Activated CD4-positive, alpha-beta T cell treated with anti-CD3 and anti-CD28 coated beads, Interleukin-2, amount 10 ng/mL, durations not matched to agents 7 days and 5 days (primary cell): ENCODE data around the gene FERMT3. TPM values are rescaled to one million over a fixed set of nuclear protein-coding genes. Genes with fewer than 3 reads are reported as not detected.
"Not testable (repeated sequence)": the region's sequence is repeated elsewhere in the genome, so short reads cannot be mapped to it uniquely, and the experiment has no call there.

ENCODE experiments used
- CTCF ChIA-PET: fragments of 350-600 bp; sonication (Branson Sonifier 250); formaldehyde crosslinking; loops from one replicate; lab custom pipeline; 2021; ENCODE audit warnings: antibody characterized with exemption; lab: Charles Lee
- POLR2A ChIA-PET: fragments of 350-600 bp; sonication (Branson Sonifier 250); formaldehyde crosslinking; loops from one replicate; lab custom pipeline; 2021; ENCODE audit warnings: antibody characterized with exemption; lab: Charles Lee
- DNase-seq: peaks from one replicate; pipeline ENCODE4 v3.0.0-alpha.2; 2020
- H3K27ac Mint-ChIP-seq: one replicate; pipeline ENCODE4 v1.8.0; 2021; ENCODE audit warnings: mild to moderate bottlenecking, moderate library complexity, mixed read lengths
- H3K27me3 Mint-ChIP-seq: one replicate; pipeline ENCODE4 v1.8.0; 2021; ENCODE audit warnings: mixed read lengths
- H3K36me3 Mint-ChIP-seq: one replicate; pipeline ENCODE4 v1.8.0; 2021; ENCODE audit warnings: low read depth, mixed read lengths
- H3K4me1 Mint-ChIP-seq: one replicate; pipeline ENCODE4 v1.8.0; 2021; ENCODE audit warnings: mixed read lengths
- H3K4me3 Mint-ChIP-seq: one replicate; pipeline ENCODE4 v1.8.0; 2021; ENCODE audit warnings: mild to moderate bottlenecking, moderate library complexity, mixed read lengths
- H3K9me3 Mint-ChIP-seq: one replicate; pipeline ENCODE4 v1.8.0; 2021; ENCODE audit warnings: mixed read lengths
- total RNA-seq, 2 experiments: library from RNA; stranded (reverse); gene quantifications; one replicate each; pipeline ENCODE4 v1.2.3, GENCODE V29; 2021

FERMT3 gene
- 100 to 1,000 TPM; 190 to 207 TPM for total RNA-seq

GRCh38 chr11:64206457-64207255 lies at the start of gene FERMT3:
Gene FERMT3, plus strand, starts transcription at chr11:64206721. Its CDS starts 644 bp downstream, at chr11:64207365.
- Mint-ChIP-seq H3K4me3 (peak within 1 kb of the TSS; percentile 89), H3K36me3 (peaks cover 64% of the 10 kb centered on the region), H3K9me3 (no peaks in the 10 kb centered on the region), H3K27ac (peak within 1 kb of the TSS; percentile 94), H3K4me1 (peaks cover 53% of the 10 kb centered on the region), H3K27me3 (no peaks in the 10 kb centered on the region)
- ChIA-PET POLR2A (interaction anchor here (0.9 to 1.2 kb wide), 3 partner anchors 18 to 111 kb away, joined by 3 to 8 read pairs (median 7); partner anchors contain the start of genes PRDX5 and TRMT112), CTCF (interaction anchor here (0.5 to 10.1 kb wide), 19 partner anchors 9 to 1651 kb away, joined by 3 to 141 read pairs (median 5); partner anchors contain the start of genes DNAJC4, ESRRA, MACROD1 and NUDT22)
- DNase-seq = peak; percentile 86

- Mint-ChIP-seq H3K4me3 (no peak overlapping the region), H3K27ac (no peak overlapping the region), H3K4me1 (peaks cover 2% of the 10 kb centered on the region), H3K9me3 (no peaks in the 10 kb centered on the region), H3K36me3 (no peaks in the 10 kb centered on the region), H3K27me3 (no peaks in the 10 kb centered on the region)
- ChIA-PET CTCF (no interaction called here), POLR2A (no interaction called here)
- no peak for DNase-seq
These were observed 48.7 kb upstream of the FERMT3 start for GRCh38 chr11:64157631-64158394.

GRCh38 chr11:64161037-64161436 lies 45.5 kb upstream of the FERMT3 start:
- CTCF ChIA-PET = no interaction called here
- H3K9me3 Mint-ChIP-seq = no peaks in the 10 kb centered on the region

GRCh38 chr11:64162769-64163168 lies 43.8 kb upstream of the FERMT3 start:
- DNase-seq, H3K4me3 Mint-ChIP-seq, POLR2A ChIA-PET, H3K27ac Mint-ChIP-seq, H3K27me3 Mint-ChIP-seq, H3K9me3 Mint-ChIP-seq, H3K36me3 Mint-ChIP-seq: not testable (repeated sequence)
- peaks cover 12% of the 10 kb centered on the region for H3K4me1 Mint-ChIP-seq
- CTCF ChIA-PET = interaction anchor here (0.6 to 1.6 kb wide), 5 partner anchors 10 to 313 kb away, joined by 3 to 9 read pairs (median 3); no protein-coding TSS in a partner anchor

More at GRCh38 chr11:64161037-64161436, 45.5 kb upstream of the FERMT3 start:
- H3K4me3 Mint-ChIP-seq = no peak overlapping the region
- POLR2A ChIA-PET = no interaction called here
- H3K36me3 Mint-ChIP-seq = no peaks in the 10 kb centered on the region
- no peak for DNase-seq
- no peak overlapping the region for H3K27ac Mint-ChIP-seq
- H3K27me3 Mint-ChIP-seq = no peaks in the 10 kb centered on the region
- peaks cover 8% of the 10 kb centered on the region for H3K4me1 Mint-ChIP-seq

GRCh38 chr11:64163951-64164350 lies 42.6 kb upstream of the FERMT3 start:
- CTCF ChIA-PET = interaction anchor here (0.6 to 1.4 kb wide), 2 partner anchors 10 to 36 kb away, joined by 3 read pairs; no protein-coding TSS in a partner anchor

GRCh38 chr11:64164392-64165312 lies 41.9 kb upstream of the FERMT3 start:
- Mint-ChIP-seq H3K36me3 (no peaks in the 10 kb centered on the region), H3K27ac (peak overlapping the region; percentile 78), H3K9me3 (no peaks in the 10 kb centered on the region), H3K27me3 (no peaks in the 10 kb centered on the region), H3K4me1 (peaks cover 13% of the 10 kb centered on the region), H3K4me3 (peak overlapping the region; percentile 90)
- CTCF ChIA-PET = interaction anchor here (0.6 to 1.4 kb wide), 3 partner anchors 11 to 43 kb away, joined by 3 read pairs; no protein-coding TSS in a partner anchor
- POLR2A ChIA-PET = no interaction called here
- no peak for DNase-seq

More at GRCh38 chr11:64163951-64164350, 42.6 kb upstream of the FERMT3 start:
- POLR2A ChIA-PET = no interaction called here
- no peak for DNase-seq
- Mint-ChIP-seq H3K27ac (no peak overlapping the region), H3K4me3 (peak overlapping the region; percentile 20), H3K9me3 (no peaks in the 10 kb centered on the region), H3K36me3 (no peaks in the 10 kb centered on the region), H3K4me1 (peaks cover 12% of the 10 kb centered on the region), H3K27me3 (no peaks in the 10 kb centered on the region)

- H3K9me3 Mint-ChIP-seq = no peaks in the 10 kb centered on the region
- no peaks in the 10 kb centered on the region for H3K36me3 Mint-ChIP-seq
- DNase-seq = no peak
- CTCF ChIA-PET = interaction anchor here (0.9 to 1.1 kb wide), 2 partner anchors 16 to 42 kb away, joined by 3 read pairs; no protein-coding TSS in a partner anchor
- H3K4me1 Mint-ChIP-seq = peaks cover 16% of the 10 kb centered on the region
- H3K27ac Mint-ChIP-seq = no peak overlapping the region
- POLR2A ChIA-PET = no interaction called here
- no peaks in the 10 kb centered on the region for H3K27me3 Mint-ChIP-seq
- H3K4me3 Mint-ChIP-seq = peak overlapping the region; percentile 90
These were observed 41.1 kb upstream of the FERMT3 start for GRCh38 chr11:64165481-64165841.

- H3K9me3 Mint-ChIP-seq = no peaks in the 10 kb centered on the region
- H3K27ac Mint-ChIP-seq = peak within 1 kb of the TSS; percentile 83
- H3K4me3 Mint-ChIP-seq = peak within 1 kb of the TSS; percentile 90
- no peaks in the 10 kb centered on the region for H3K27me3 Mint-ChIP-seq
- peak; percentile 83 for DNase-seq
- POLR2A ChIA-PET = interaction anchor here (1.0 kb wide), 1 partner anchor 19 kb away, joined by 3 read pairs; no protein-coding TSS in a partner anchor
- CTCF ChIA-PET = interaction anchor here (0.5 to 1.2 kb wide), 4 partner anchors 16 to 198 kb away, joined by 3 to 6 read pairs (median 3); no protein-coding TSS in a partner anchor
- no peaks in the 10 kb centered on the region for H3K36me3 Mint-ChIP-seq
- H3K4me1 Mint-ChIP-seq = peaks cover 16% of the 10 kb centered on the region
These were observed 40.5 kb upstream of the FERMT3 start, which contains the start of gene MACROD1 for GRCh38 chr11:64165842-64166635. Gene MACROD1, minus strand, starts transcription at chr11:64166113. Its CDS starts 119 bp downstream, at chr11:64165994.

- peaks cover 6% of the 10 kb centered on the region for H3K36me3 Mint-ChIP-seq
- ChIA-PET CTCF (interaction anchor here (1.0 kb wide), 1 partner anchor 17 kb away, joined by 5 read pairs; no protein-coding TSS in a partner anchor), POLR2A (no interaction called here)
- H3K9me3 Mint-ChIP-seq = peaks cover 4% of the 10 kb centered on the region
- no peak overlapping the region for H3K27ac Mint-ChIP-seq
- no peaks in the 10 kb centered on the region for H3K27me3 Mint-ChIP-seq
- no peak for DNase-seq
- peaks cover 9% of the 10 kb centered on the region for H3K4me1 Mint-ChIP-seq
- no peak overlapping the region for H3K4me3 Mint-ChIP-seq
These were observed 36.1 kb upstream of the FERMT3 start for GRCh38 chr11:64170419-64170818.

GRCh38 chr11:64173616-64174355 lies 32.7 kb upstream of the FERMT3 start:
- Mint-ChIP-seq H3K36me3 (peaks cover 6% of the 10 kb centered on the region), H3K27ac (no peak overlapping the region), H3K4me3 (no peak overlapping the region), H3K9me3 (peaks cover 4% of the 10 kb centered on the region), H3K27me3 (no peaks in the 10 kb centered on the region), H3K4me1 (peaks cover 23% of the 10 kb centered on the region)
- DNase-seq = no peak
- POLR2A ChIA-PET = no interaction called here
- CTCF ChIA-PET = interaction anchor here (0.7 kb wide), 1 partner anchor 1374 kb away, joined by 3 read pairs; no protein-coding TSS in a partner anchor
